H1 (cell line): ENCODE data around the gene LILRA1. TPM values are rescaled to one million over a fixed set of nuclear protein-coding genes. Genes with fewer than 3 reads are reported as not detected.

Experiments
- CTCF ChIA-PET: fragments of 300-600 bp; sonication (Branson Sonifier 250); formaldehyde crosslinking; loops from one replicate; lab custom pipeline; 2021; ENCODE audit not compliant: partially characterized antibody; lab: Charles Lee
- POLR2A ChIA-PET: fragments of 300-600 bp; sonication (Branson Sonifier 250); formaldehyde crosslinking; loops from one replicate; lab custom pipeline; 2021; ENCODE audit warnings: inconsistent platforms; ENCODE audit not compliant: partially characterized antibody; lab: Charles Lee
- DNase-seq, 2 experiments: peaks; one replicate each; pipeline versions ENCODE4 v3.0.0 to v3.0.0-alpha.2; 2010 to 2022; ENCODE audit warnings: low spot score in 2 of 2, low read depth in 1 of 2, mixed read lengths in 1 of 2
- FAIRE-seq: peaks from 2 replicates; lab custom pipeline; 2011; peaks lifted over from hg19 to GRCh38; lab: Jason Lieb, UNC
- H2AFZ ChIP-seq: 2 replicates; pipeline ENCODE4 v1.8.1; 2012; ENCODE audit warnings: low read length, inconsistent platforms
- H2AK5ac ChIP-seq: 2 replicates; pipeline ENCODE4 v1.6.1; 2013; ENCODE audit warnings: low read depth, low read length
- H2BK120ac ChIP-seq: replicated peaks from 2 replicates; pipeline ENCODE3; 2013; ENCODE audit warnings: low read depth, low read length, inconsistent platforms
- H2BK12ac ChIP-seq: 2 replicates; pipeline ENCODE4 v1.6.1; 2013; ENCODE audit warnings: low read depth, low read length
- H2BK15ac ChIP-seq: 2 replicates; pipeline ENCODE4 v1.6.1; 2013; ENCODE audit warnings: low read length
- H2BK20ac ChIP-seq: 2 replicates; pipeline ENCODE4 v1.6.1; 2013; ENCODE audit warnings: low read length
- H2BK5ac ChIP-seq: 2 replicates; pipeline ENCODE4 v1.6.1; 2013; ENCODE audit warnings: low read depth, low read length
- H3K14ac ChIP-seq: 2 replicates; pipeline ENCODE4 v1.6.1; 2013; ENCODE audit warnings: inconsistent platforms; ENCODE audit not compliant: insufficient read length
- H3K18ac ChIP-seq: 2 replicates; pipeline ENCODE4 v1.6.1; 2013; ENCODE audit warnings: low read length; ENCODE audit errors: extremely low read depth
- H3K23ac ChIP-seq: 2 replicates; pipeline ENCODE4 v1.6.1; 2013; ENCODE audit warnings: inconsistent platforms; ENCODE audit not compliant: insufficient read length
- H3K23me2 ChIP-seq: 2 replicates; pipeline ENCODE4 v1.6.1; 2013; ENCODE audit warnings: low read depth, low read length
- H3K27ac ChIP-seq: 2 replicates; pipeline ENCODE4 v1.6.1; 2011; ENCODE audit warnings: low read depth, low read length, inconsistent platforms
- H3K27me3 ChIP-seq, 4 experiments: replicated peaks in 1 of 4; 1 replicate in 1 of 4; 2 replicates in 3 of 4; pipeline versions ENCODE4 v1.6.1 to v1.8.1; 2011 to 2013; ENCODE audit warnings: low read length in 3 of 4, mild to moderate bottlenecking in 3 of 4, inconsistent platforms in 2 of 4, mixed read lengths in 2 of 4, moderate library complexity in 1 of 4; ENCODE audit not compliant: control insufficient read depth in 3 of 4, insufficient read depth in 3 of 4; ENCODE audit errors: extremely low read depth in 1 of 4
- H3K36me3 ChIP-seq, 4 experiments: 2 replicates each; pipeline versions ENCODE4 v1.6.1 to v1.8.1; 2011 to 2013; ENCODE audit warnings: mild to moderate bottlenecking in 4 of 4, low read length in 3 of 4, moderate library complexity in 2 of 4, control low read depth in 1 of 4, inconsistent platforms in 1 of 4; ENCODE audit not compliant: insufficient read depth in 4 of 4, control insufficient read depth in 2 of 4
- H3K4ac ChIP-seq: replicated peaks from 2 replicates; pipeline ENCODE3; 2013; ENCODE audit warnings: low read length, low read depth, mixed read lengths, inconsistent platforms; ENCODE audit not compliant: insufficient read length
- H3K4me1 ChIP-seq, 4 experiments: replicated peaks in 1 of 4; 1 replicate in 1 of 4; 2 replicates in 3 of 4; pipeline versions ENCODE4 v1.6.1 to v1.8.1; 2011 to 2013; ENCODE audit warnings: low read length in 3 of 4, inconsistent platforms in 2 of 4, mixed read lengths in 1 of 4; ENCODE audit not compliant: insufficient read depth in 4 of 4, control insufficient read depth in 3 of 4
- H3K4me2 ChIP-seq, 2 experiments: 2 replicates each; pipeline versions ENCODE4 v1.6.1 to v1.8.1; 2011 to 2013; ENCODE audit warnings: low read depth in 2 of 2, low read length in 2 of 2, control low read depth in 1 of 2, inconsistent platforms in 1 of 2, mild to moderate bottlenecking in 1 of 2; ENCODE audit not compliant: insufficient read depth in 1 of 2
- H3K4me3 ChIP-seq, 4 experiments: fragments of 200-600, 300-600 bp in 1 of 4; sonication (generic), shearing (Covaris generic), sonication (Bioruptor Twin) in 1 of 4; 2 replicates each; pipeline versions ENCODE4 v1.5.1 to v1.8.1; 2011 to 2016; ENCODE audit warnings: low read length in 4 of 4, low read depth in 3 of 4, control low read depth in 2 of 4, inconsistent platforms in 2 of 4, mild to moderate bottlenecking in 2 of 4, mixed read lengths in 1 of 4, moderate library complexity in 1 of 4; ENCODE audit not compliant: insufficient read depth in 2 of 4; ENCODE audit errors: extremely low read depth in 1 of 4
- H3K56ac ChIP-seq: replicated peaks from 2 replicates; pipeline ENCODE3; 2013; ENCODE audit warnings: low read depth, mild to moderate bottlenecking, mixed read lengths, low read length, inconsistent platforms; ENCODE audit not compliant: insufficient read length
- H3K79me1 ChIP-seq: 2 replicates; pipeline ENCODE4 v1.6.1; 2013; ENCODE audit warnings: low read depth, low read length, control low read depth
- H3K79me2 ChIP-seq, 2 experiments: 2 replicates each; pipeline versions ENCODE4 v1.6.1 to v1.8.1; 2012 to 2013; ENCODE audit warnings: low read length in 2 of 2, mild to moderate bottlenecking in 2 of 2, inconsistent platforms in 1 of 2; ENCODE audit not compliant: insufficient read depth in 2 of 2, control insufficient read depth in 1 of 2
- H3K9ac ChIP-seq, 4 experiments: replicated peaks in 1 of 4; 1 replicate in 1 of 4; 2 replicates in 3 of 4; pipeline versions ENCODE4 v1.6.1 to v1.8.1; 2011 to 2013; ENCODE audit warnings: low read depth in 3 of 4, low read length in 3 of 4, control low read depth in 2 of 4, mild to moderate bottlenecking in 2 of 4, moderate library complexity in 2 of 4, inconsistent platforms in 1 of 4; ENCODE audit errors: extremely low read depth in 1 of 4
- H3K9me3 ChIP-seq, 2 experiments: 2 replicates each; pipeline versions ENCODE4 v1.6.1 to v1.8.1; 2012 to 2013; ENCODE audit warnings: mild to moderate bottlenecking in 2 of 2, moderate library complexity in 2 of 2, control low read depth in 1 of 2, inconsistent platforms in 1 of 2, low read depth in 1 of 2, low read length in 1 of 2, mixed read lengths in 1 of 2; ENCODE audit not compliant: insufficient read depth in 2 of 2
- H4K20me1 ChIP-seq, 2 experiments: replicated peaks in 1 of 2; 2 replicates each; pipeline versions ENCODE3 to v1.8.1; 2011 to 2013; ENCODE audit warnings: inconsistent platforms in 2 of 2, low read length in 2 of 2, mild to moderate bottlenecking in 1 of 2; ENCODE audit not compliant: insufficient read depth in 2 of 2, control insufficient read depth in 1 of 2
- H4K5ac ChIP-seq: 2 replicates; pipeline ENCODE4 v1.6.1; 2013; ENCODE audit warnings: low read length, low read depth, mixed read lengths, inconsistent platforms; ENCODE audit not compliant: insufficient read length
- H4K8ac ChIP-seq: 2 replicates; pipeline ENCODE4 v1.8.0; 2013; ENCODE audit warnings: mild to moderate bottlenecking, moderate library complexity, low read length, inconsistent platforms; ENCODE audit not compliant: insufficient read depth; ENCODE audit errors: extremely low read depth
- H4K91ac ChIP-seq: replicated peaks from 2 replicates; pipeline ENCODE3; 2013; ENCODE audit warnings: low read length, mixed read lengths, inconsistent platforms; ENCODE audit not compliant: insufficient read length
- ASH2L ChIP-seq: fragments of 200-600, 300-600 bp; sonication (generic); IDR thresholded peaks from one replicate; pipeline ENCODE4 v1.7.1; 2017; ENCODE audit warnings: low read length
- CBX5 ChIP-seq: fragments of 300-800, 300-1000 bp; sonication (generic); IDR thresholded peaks from 2 replicates; pipeline ENCODE4 v1.7.1; 2016; ENCODE audit warnings: antibody characterized with exemption, low read length, low read depth
- CBX8 ChIP-seq: fragments of 300-800, 300-1000 bp; sonication (generic); IDR thresholded peaks from 2 replicates; pipeline ENCODE4 v1.7.1; 2016; ENCODE audit warnings: low read depth, low read length, borderline replicate concordance
- CEBPB ChIP-seq: IDR thresholded peaks from 2 replicates; pipeline ENCODE4 v1.6.1; 2012; ENCODE audit warnings: low read depth, low read length
- CHD2 ChIP-seq: IDR thresholded peaks from 2 replicates; pipeline ENCODE4 v1.6.1; 2012; ENCODE audit warnings: low read length, improper control_type of control experiment
- KDM5A ChIP-seq: fragments of 200-600 bp; IDR thresholded peaks from 2 replicates; pipeline ENCODE4 v1.7.1; 2012; ENCODE audit warnings: mild to moderate bottlenecking, low read length, inconsistent platforms, mixed read lengths
- POLR2AphosphoS5 ChIP-seq: IDR thresholded peaks from 2 replicates; pipeline ENCODE4 v1.6.1; 2011; ENCODE audit warnings: low read depth, low read length
- RAD21 ChIP-seq, 2 experiments: IDR thresholded peaks in 1 of 2; conservative IDR thresholded peaks in 1 of 2; 2 replicates each; pipeline ENCODE4 v1.6.1; 2011; ENCODE audit warnings: low read depth in 2 of 2, low read length in 2 of 2, improper control_type of control experiment in 1 of 2, inconsistent platforms in 1 of 2, mild to moderate bottlenecking in 1 of 2, moderate library complexity in 1 of 2
- RBBP5 ChIP-seq: IDR thresholded peaks from 2 replicates; pipeline ENCODE4 v1.7.1; 2012; ENCODE audit warnings: low read depth, mild to moderate bottlenecking, inconsistent platforms, low read length, moderate library complexity, borderline replicate concordance
- SP2 ChIP-seq: IDR thresholded peaks from 2 replicates; pipeline ENCODE4 v1.6.1; 2012; ENCODE audit warnings: mild to moderate bottlenecking, low read length, inconsistent platforms
- SUZ12 ChIP-seq: fragments of 200-600 bp; sonication (generic); IDR thresholded peaks from 2 replicates; pipeline ENCODE4 v1.6.1; 2012; ENCODE audit warnings: mild to moderate bottlenecking, inconsistent platforms, low read length, moderate library complexity, mixed read lengths
- WGBS, 2 experiments: shearing (Covaris generic) in 1 of 2; methylation state at CpG; one replicate each; pipeline versions ENCODE4 v1.1.6 to v1.1.7; 2013 to 2015; ENCODE audit warnings: low lambda C conversion rate in 2 of 2, mixed read lengths in 2 of 2, inconsistent platforms in 1 of 2, low coverage in 1 of 2, missing lambda C conversion rate in 1 of 2; ENCODE audit not compliant: insufficient replicate concordance in 2 of 2, insufficient coverage in 1 of 2, insufficient read length in 1 of 2; ENCODE audit errors: extremely low coverage in 1 of 2, missing lambda C conversion rate in 1 of 2; 5-methylcytosine and 5-hydroxymethylcytosine counted together
- polyA plus RNA-seq, 7 experiments: library from polyadenylated mRNA; depleted of rRNA in 3 of 7; stranded (reverse) in 5 of 7; unstranded in 2 of 7; fragments of >200 nt in 5 of 7; fragments of 200-250 nt in 2 of 7; gene quantifications; 1 replicate in 5 of 7; 2 replicates in 1 of 7; 4 replicates in 1 of 7; pipeline versions ENCODE4 v1.2.1 to v1.2.3, GENCODE V29; 2011 to 2013; ENCODE audit warnings: missing spikeins in 2 of 7, mixed read lengths in 2 of 7
- total RNA-seq: library from RNA; stranded (reverse); fragmentation: NEBNext Ultra II Directional; extraction: Animal tissue kit (Norgen Biotek cat#: 25700); gene quantifications from 2 replicates; pipeline ENCODE4 v1.2.1, GENCODE V29; 2021

LILRA1 gene
- total and polyA plus RNA-seq, 2 of the 8 experiments (the other 6 are each of a cell fraction or from before 2014, with no cell fraction given) = not detected

GRCh38 chr19:54552913-54553310 is 40.5 kb upstream of the LILRA1 start:
- H2BK15ac ChIP-seq = no peak overlapping the region
- peaks cover 0 to 3% (median 0%) of the 10 kb centered on the region in 4 experiments; a peak in 1 of 8 replicates for H3K36me3 ChIP-seq
- FAIRE-seq (no peak), DNase-seq (no peak)
- H3K79me2 ChIP-seq = no peaks in the 10 kb centered on the region; a peak in 1 of 4 replicates
- ChIA-PET CTCF (no interaction called here), POLR2A (no interaction called here)
- H2AK5ac ChIP-seq = no peak overlapping the region
- H3K4me1 ChIP-seq = no peaks in the 10 kb centered on the region; a peak in 2 of 7 replicates
- no peak overlapping the region for H2BK20ac ChIP-seq
- H3K4me2 ChIP-seq = no peak overlapping the region
- TF ChIP-seq ASH2L (no peak), SP2 (no peak), CBX5 (no peak), CBX8 (no peak), CEBPB (no peak), CHD2 (no peak), POLR2AphosphoS5 (no peak), KDM5A (no peak), RAD21 (IDR thresholded peaks at IDR 0.05 in 1 of 2, conservative IDR thresholded peaks at IDR 0.05 in 1 of 2; ENCODE audit: low read depth in 2 of 2, low read length in 2 of 2) (no peak), RBBP5 (no peak), SUZ12 (no peak)
- no peak overlapping the region for H3K23ac ChIP-seq
- no peaks in the 10 kb centered on the region for H3K79me1 ChIP-seq
- no peak overlapping the region for H3K27ac ChIP-seq
- H3K23me2 ChIP-seq = peaks cover 5% of the 10 kb centered on the region; the same call in 1 of the 2 replicates
- H4K91ac ChIP-seq = no peak overlapping the region
- no peaks in the 10 kb centered on the region for H3K27me3 ChIP-seq
- no peak overlapping the region for H2BK12ac ChIP-seq
- H3K14ac ChIP-seq = no peak overlapping the region
- no peak overlapping the region for H3K4me3 ChIP-seq
- H3K4ac ChIP-seq = no peak overlapping the region
- H4K20me1 ChIP-seq = peaks cover 0 to 2% of the 10 kb centered on the region in 2 experiments
- H2AFZ ChIP-seq = no peak overlapping the region
- 79% methylated on average over 15 of the region's 15 CpGs; no CpG with 5 or more reads in 1 of the 2 experiments for WGBS, 2 experiments
- no peak overlapping the region for H4K8ac ChIP-seq
- no peak overlapping the region for H3K56ac ChIP-seq
- no peak overlapping the region for H2BK120ac ChIP-seq
- H3K9ac ChIP-seq = no peak overlapping the region
- no peak overlapping the region for H4K5ac ChIP-seq
- H2BK5ac ChIP-seq = no peak overlapping the region
- H3K18ac ChIP-seq = no peak overlapping the region
- H3K9me3 ChIP-seq = peaks cover 51 to 87% of the 10 kb centered on the region in 2 experiments
